GM23248 (cell line): ENCODE data around the gene SLC22A1. TPM values are rescaled to one million over a fixed set of nuclear protein-coding genes. Genes with fewer than 3 reads are reported as not detected.

ENCODE experiments used
- DNase-seq: peaks from one replicate; pipeline ENCODE4 v3.0.0-alpha.2; 2015
- H2AFZ ChIP-seq: fragments of 200-600 bp; sonication (generic); 2 replicates; pipeline ENCODE4 v1.6.1; 2016; ENCODE audit warnings: antibody characterized with exemption
- H3F3A ChIP-seq: fragments of 200-600 bp; sonication (generic); 2 replicates; pipeline ENCODE4 v1.6.1; 2016; ENCODE audit warnings: mild to moderate bottlenecking, antibody characterized with exemption, mixed run types; ENCODE audit not compliant: insufficient read depth
- H3K27ac ChIP-seq: fragments of 200-600 bp; sonication (generic); 2 replicates; pipeline ENCODE4 v1.5.1; 2016; ENCODE audit warnings: mild to moderate bottlenecking
- H3K27me3 ChIP-seq: fragments of 200-600 bp; sonication (generic); replicated peaks from 2 replicates; pipeline ENCODE4 v1.6.1; 2016; ENCODE audit warnings: mild to moderate bottlenecking; ENCODE audit not compliant: insufficient read depth
- H3K36me3 ChIP-seq: fragments of 200-600 bp; sonication (generic); 2 replicates; pipeline ENCODE4 v1.6.1; 2016; ENCODE audit warnings: low read depth, mild to moderate bottlenecking
- H3K4me1 ChIP-seq: fragments of 200-600 bp; sonication (generic); 2 replicates; pipeline ENCODE4 v1.6.1; 2016; ENCODE audit warnings: mild to moderate bottlenecking; ENCODE audit not compliant: insufficient read depth
- H3K4me2 ChIP-seq: fragments of 200-600 bp; sonication (generic); one replicate; pipeline ENCODE4 v1.6.1; 2016; ENCODE audit warnings: mild to moderate bottlenecking; ENCODE audit not compliant: unreplicated experiment
- H3K4me3 ChIP-seq: fragments of 200-600 bp; sonication (generic); 2 replicates; pipeline ENCODE4 v1.5.1; 2016; ENCODE audit warnings: mild to moderate bottlenecking
- H3K79me2 ChIP-seq: fragments of 200-600 bp; sonication (generic); 2 replicates; pipeline ENCODE4 v1.6.1; 2016; ENCODE audit warnings: mild to moderate bottlenecking; ENCODE audit not compliant: insufficient read depth
- H3K9ac ChIP-seq: fragments of 200-600 bp; sonication (generic); 2 replicates; pipeline ENCODE4 v1.6.1; 2016; ENCODE audit warnings: mild to moderate bottlenecking
- H3K9me2 ChIP-seq: fragments of 200-600 bp; sonication (generic); 2 replicates; pipeline ENCODE4 v1.6.1; 2016; ENCODE audit warnings: mixed run types, mild to moderate bottlenecking, moderate library complexity; ENCODE audit not compliant: insufficient read depth
- H3K9me3 ChIP-seq: fragments of 200-600 bp; sonication (generic); one replicate; pipeline ENCODE4 v1.6.1; 2017; ENCODE audit warnings: low read depth
- H4K20me1 ChIP-seq: fragments of 200-600 bp; sonication (generic); 2 replicates; pipeline ENCODE4 v1.6.0; 2016; ENCODE audit not compliant: insufficient read depth
- EZH2 ChIP-seq: fragments of 200-600 bp; sonication (generic); IDR thresholded peaks from 2 replicates; pipeline ENCODE4 v1.6.1; 2018; ENCODE audit warnings: antibody characterized with exemption, mild to moderate bottlenecking; ENCODE audit not compliant: insufficient read depth, poor library complexity, severe bottlenecking
- EZH2phosphoT487 ChIP-seq: fragments of 200-600 bp; sonication (generic); IDR thresholded peaks from 2 replicates; pipeline ENCODE4 v1.6.1; 2018; ENCODE audit warnings: antibody characterized with exemption, moderate library complexity, mild to moderate bottlenecking, low read depth; ENCODE audit not compliant: insufficient read depth
- WGBS, 2 experiments: methylation state at CpG; one replicate each; pipeline ENCODE4 v1.1.6; 2015 to 2017; ENCODE audit warnings: low lambda C conversion rate in 2 of 2, low coverage in 1 of 2; ENCODE audit errors: missing lambda C conversion rate in 2 of 2; 5-methylcytosine and 5-hydroxymethylcytosine counted together
- in situ Hi-C: fragments of 300-500 bp; cut with MboI; formaldehyde crosslinking; loops from 2 replicates; pipeline ENCODE4 v1.15.0; 2020
- polyA plus RNA-seq: library from polyadenylated mRNA; unstranded; fragments of >200 nt; fragmentation: Nextera tagmentation; extraction: Ambion mirVana; gene quantifications from 2 replicates; pipeline ENCODE4 v1.2.1, GENCODE V29; 2016
- total RNA-seq: library from RNA; depleted of rRNA; stranded (reverse); fragments of >200 nt; shearing (Covaris generic); gene quantifications from 2 replicates; pipeline ENCODE4 v1.2.3, GENCODE V29; 2014

Gene SLC22A1
- total and polyA plus RNA-seq, 2 experiments from 2014 or later, result not detected

GRCh38 chr6:160141001-160141726 lies 19.5 kb downstream of the SLC22A1 start:
- no peaks in the 10 kb centered on the region for H3K27me3 ChIP-seq
- H3K4me2 ChIP-seq, result no peak overlapping the region
- TF ChIP-seq EZH2phosphoT487 (no peak), EZH2 (no peak)

GRCh38 chr6:160142115-160142715 lies 20.6 kb downstream of the SLC22A1 start:
- WGBS, 2 experiments, result 84 to 86% methylated on average over 8 of the region's 8 CpGs
- no peaks in the 10 kb centered on the region for H3K9me2 ChIP-seq
- H3K9ac ChIP-seq, result no peak overlapping the region
- H3K27ac ChIP-seq, result no peak overlapping the region
- no peak overlapping the region for H2AFZ ChIP-seq
- TF ChIP-seq EZH2, result no peak
- TF ChIP-seq EZH2phosphoT487, result no peak
- H3K79me2 ChIP-seq, result no peaks in the 10 kb centered on the region
- in situ Hi-C loops, result no loop called here
- no peaks in the 10 kb centered on the region for H3K36me3 ChIP-seq
- H3K4me1 ChIP-seq, result peaks cover 16% of the 10 kb centered on the region; the same call in 1 of the 2 replicates
- H3K27me3 ChIP-seq, result no peaks in the 10 kb centered on the region
- no peak for DNase-seq
- H3K4me3 ChIP-seq, result no peak overlapping the region
- no peak overlapping the region for H3K4me2 ChIP-seq
- no peaks in the 10 kb centered on the region for H3K9me3 ChIP-seq
- no peaks in the 10 kb centered on the region for H4K20me1 ChIP-seq
- peaks cover 6% of the 10 kb centered on the region; the same call in 1 of the 2 replicates for H3F3A ChIP-seq

More at GRCh38 chr6:160141001-160141726, 19.5 kb downstream of the SLC22A1 start:
- in situ Hi-C loops, result no loop called here
- H3K79me2 ChIP-seq, result no peaks in the 10 kb centered on the region
- H3K4me1 ChIP-seq, result peaks cover 16% of the 10 kb centered on the region; the same call in 1 of the 2 replicates
- H2AFZ ChIP-seq, result peak overlapping the region; percentile 16; the same call in 1 of the 2 replicates
- H3K4me3 ChIP-seq, result no peak overlapping the region
- no peaks in the 10 kb centered on the region for H3K9me2 ChIP-seq
- 21 to 25% methylated on average over 5 of the region's 5 CpGs for WGBS, 2 experiments
- no peaks in the 10 kb centered on the region for H3K36me3 ChIP-seq
- peaks cover 6% of the 10 kb centered on the region; the same call in 1 of the 2 replicates for H3F3A ChIP-seq
- H3K9ac ChIP-seq, result no peak overlapping the region
- peak; percentile 69 for DNase-seq
- H3K9me3 ChIP-seq, result no peaks in the 10 kb centered on the region
- H3K27ac ChIP-seq, result no peak overlapping the region
- no peaks in the 10 kb centered on the region for H4K20me1 ChIP-seq

DNA sequence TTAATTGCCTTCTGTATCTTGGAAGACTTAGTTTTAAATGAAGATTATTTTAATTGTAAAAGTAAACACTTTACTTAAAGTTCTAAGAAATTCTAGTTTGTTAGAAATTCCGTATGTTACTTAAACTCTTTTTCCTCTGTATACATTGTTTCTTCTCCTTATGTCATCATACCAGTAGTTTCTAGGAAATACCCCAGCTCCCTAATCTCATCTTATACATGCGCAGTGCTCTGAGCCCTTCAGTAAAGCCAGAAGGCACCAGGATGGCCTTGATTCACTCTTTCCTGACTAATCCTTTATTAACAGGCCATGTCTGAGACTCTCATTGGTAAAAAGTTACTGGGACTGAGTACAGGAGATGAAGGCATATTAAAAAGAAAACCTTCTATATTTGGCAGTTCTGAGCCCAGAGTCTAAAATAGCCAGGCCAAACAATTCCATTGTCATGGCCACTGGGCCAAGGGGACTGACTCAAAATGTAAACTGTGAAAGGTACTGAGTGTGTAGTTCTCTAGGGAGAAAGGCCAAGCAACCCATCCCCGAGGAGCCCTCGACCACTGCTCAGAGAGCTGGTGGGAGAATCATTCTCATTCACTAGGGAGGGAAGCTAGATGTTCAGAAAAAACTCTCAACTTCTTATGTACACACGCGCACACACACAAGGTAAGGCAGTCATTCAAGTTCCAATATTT lies 25.0 kb downstream of the SLC22A1 start:
- no peak overlapping the region for H2AFZ ChIP-seq
- 0 out of 2 replicates have a peak, but pooled peaks cover under 1% of the 10 kb centered on the region for H3K4me1 ChIP-seq
- no peaks in the 10 kb centered on the region for H3K36me3 ChIP-seq
- no peak for TF ChIP-seq EZH2
- TF ChIP-seq EZH2phosphoT487, result no peak
- no peak for DNase-seq
- 86 to 90% methylated on average over 6 of the region's 6 CpGs for WGBS, 2 experiments
- H3F3A ChIP-seq, result no peaks in the 10 kb centered on the region
- H3K4me2 ChIP-seq, result no peak overlapping the region
- H3K9ac ChIP-seq, result no peak overlapping the region
- H3K27ac ChIP-seq, result no peak overlapping the region
- no peaks in the 10 kb centered on the region for H3K79me2 ChIP-seq
- no peaks in the 10 kb centered on the region for H4K20me1 ChIP-seq
- H3K9me3 ChIP-seq, result no peaks in the 10 kb centered on the region
- no peaks in the 10 kb centered on the region for H3K27me3 ChIP-seq
- H3K9me2 ChIP-seq, result no peaks in the 10 kb centered on the region
- H3K4me3 ChIP-seq, result no peak overlapping the region
- in situ Hi-C loops, result no loop called here

DNA sequence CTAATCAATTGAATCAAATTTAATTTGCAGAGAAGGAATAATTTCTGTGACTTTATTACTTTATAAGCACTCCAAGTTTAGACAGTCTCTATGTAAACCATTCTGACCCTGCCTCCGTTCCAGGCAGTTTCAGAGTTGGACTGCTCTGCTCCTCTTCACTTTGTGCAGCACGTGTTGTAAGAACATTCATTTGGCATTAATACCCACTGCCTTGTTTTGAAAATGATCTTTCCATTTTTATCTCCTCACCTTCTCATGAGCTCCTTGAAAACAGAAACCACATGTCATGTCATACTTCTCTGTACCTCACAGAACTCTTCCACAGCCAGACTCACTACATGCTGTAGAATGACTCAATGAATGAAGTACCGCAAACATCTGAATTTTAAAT lies 25.5 kb downstream of the SLC22A1 start:
- no peaks in the 10 kb centered on the region for H3K9me3 ChIP-seq
- in situ Hi-C loops, result no loop called here
- H3K27ac ChIP-seq, result no peak overlapping the region

More for the DNA sequence above, 25.5 kb downstream of the SLC22A1 start:
- no peak for TF ChIP-seq EZH2phosphoT487
- no peaks in the 10 kb centered on the region for H4K20me1 ChIP-seq
- H3K9me2 ChIP-seq, result no peaks in the 10 kb centered on the region
- DNase-seq, result no peak
- no peaks in the 10 kb centered on the region for H3K79me2 ChIP-seq
- no peaks in the 10 kb centered on the region for H3K4me1 ChIP-seq
- no peak overlapping the region for H3K9ac ChIP-seq
- no peak overlapping the region for H2AFZ ChIP-seq
- no peaks in the 10 kb centered on the region for H3F3A ChIP-seq
- H3K4me3 ChIP-seq, result no peak overlapping the region
- H3K27me3 ChIP-seq, result no peaks in the 10 kb centered on the region
- 63 to 71% methylated on average over 3 of the region's 3 CpGs for WGBS, 2 experiments
- no peaks in the 10 kb centered on the region for H3K36me3 ChIP-seq
- no peak overlapping the region for H3K4me2 ChIP-seq
